HuH-7 (cell line): ENCODE measurements around the gene MBL2.
A peak's percentile ranks its signal among the peaks of the same experiment; 100 is the strongest.

Experiments used
- DNase-seq: peaks from one replicate; pipeline ENCODE4 v3.0.0; 2011; ENCODE audit warnings: low spot score

The MBL2 gene

DNA sequence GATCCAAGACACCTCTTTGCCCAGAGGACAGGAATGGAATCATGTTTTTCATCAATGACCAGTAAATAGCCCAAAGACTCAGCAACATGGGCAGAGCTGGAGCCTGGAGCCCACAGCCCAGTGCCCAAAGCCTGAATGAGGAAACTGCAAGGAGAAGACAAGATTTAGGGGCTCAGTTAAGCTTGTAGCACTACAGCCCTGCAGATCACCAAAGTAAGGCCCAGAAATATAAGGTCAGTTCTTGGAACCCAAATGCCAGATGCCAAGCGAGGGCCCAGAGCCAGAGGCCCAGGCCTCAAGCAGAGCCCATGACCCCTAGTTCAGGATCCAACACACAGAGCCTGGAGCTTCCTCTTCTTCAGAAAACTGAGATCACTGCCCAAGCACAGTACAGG is 32.4 kb downstream of the MBL2 start:
- no peak for DNase-seq

DNA sequence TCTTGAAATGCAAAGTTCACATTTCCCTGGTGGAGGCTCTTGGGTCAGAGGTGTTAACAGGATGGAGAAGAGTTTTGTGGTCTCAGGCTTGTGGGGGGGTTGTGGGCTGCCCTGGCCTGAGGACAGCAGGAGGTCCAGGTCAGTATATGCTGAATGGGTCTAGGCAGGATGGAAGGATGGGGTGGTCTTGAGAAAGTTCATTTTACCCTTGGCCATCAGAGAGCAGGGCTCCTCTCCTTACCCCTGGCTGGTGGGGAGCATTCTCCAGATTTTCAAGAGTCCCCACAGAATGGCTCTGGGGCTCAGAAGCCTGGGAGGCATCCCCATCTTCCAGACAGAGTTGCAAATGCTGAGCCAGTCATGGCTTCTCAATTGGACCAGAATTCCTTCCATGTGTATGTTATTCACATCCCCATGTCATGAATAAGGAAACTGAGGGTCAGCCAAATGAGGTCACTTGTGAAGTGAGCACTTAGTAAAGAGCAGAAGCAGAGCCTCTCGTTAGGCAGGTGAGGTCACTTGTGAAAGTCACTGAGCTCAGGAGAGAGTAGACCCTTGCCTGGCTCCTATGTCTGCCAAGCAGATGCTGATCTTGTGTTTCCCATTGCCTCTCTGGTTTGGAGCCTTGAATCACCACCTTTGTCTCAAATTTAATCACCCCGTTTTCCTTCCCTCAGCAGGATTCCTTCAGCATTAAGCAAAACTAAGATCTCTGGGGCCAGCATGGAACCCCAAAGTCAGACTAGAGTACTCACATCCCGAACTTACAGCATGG is 33.0 kb downstream of the MBL2 start:
- no peak for DNase-seq

DNA sequence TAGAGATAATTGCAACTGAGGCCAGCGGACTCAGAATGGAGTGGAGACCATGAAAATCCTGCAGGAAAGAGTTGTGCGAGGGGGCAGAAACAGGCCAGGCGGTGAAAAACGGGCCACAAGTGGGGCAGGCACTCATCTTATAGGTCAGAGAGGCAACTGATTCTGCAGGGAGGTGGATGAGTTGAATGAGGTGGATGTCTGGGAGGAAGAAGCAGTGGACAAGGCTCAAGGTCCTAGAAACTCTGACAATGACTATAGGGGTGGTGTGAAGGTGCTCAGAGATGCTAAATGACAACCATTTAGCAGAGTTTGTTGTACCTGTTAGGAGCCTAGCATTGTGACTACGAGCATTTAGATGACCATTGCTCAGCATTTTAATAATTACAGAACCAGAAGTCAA is 33.6 kb downstream of the MBL2 start:
- DNase-seq: no peak

DNA sequence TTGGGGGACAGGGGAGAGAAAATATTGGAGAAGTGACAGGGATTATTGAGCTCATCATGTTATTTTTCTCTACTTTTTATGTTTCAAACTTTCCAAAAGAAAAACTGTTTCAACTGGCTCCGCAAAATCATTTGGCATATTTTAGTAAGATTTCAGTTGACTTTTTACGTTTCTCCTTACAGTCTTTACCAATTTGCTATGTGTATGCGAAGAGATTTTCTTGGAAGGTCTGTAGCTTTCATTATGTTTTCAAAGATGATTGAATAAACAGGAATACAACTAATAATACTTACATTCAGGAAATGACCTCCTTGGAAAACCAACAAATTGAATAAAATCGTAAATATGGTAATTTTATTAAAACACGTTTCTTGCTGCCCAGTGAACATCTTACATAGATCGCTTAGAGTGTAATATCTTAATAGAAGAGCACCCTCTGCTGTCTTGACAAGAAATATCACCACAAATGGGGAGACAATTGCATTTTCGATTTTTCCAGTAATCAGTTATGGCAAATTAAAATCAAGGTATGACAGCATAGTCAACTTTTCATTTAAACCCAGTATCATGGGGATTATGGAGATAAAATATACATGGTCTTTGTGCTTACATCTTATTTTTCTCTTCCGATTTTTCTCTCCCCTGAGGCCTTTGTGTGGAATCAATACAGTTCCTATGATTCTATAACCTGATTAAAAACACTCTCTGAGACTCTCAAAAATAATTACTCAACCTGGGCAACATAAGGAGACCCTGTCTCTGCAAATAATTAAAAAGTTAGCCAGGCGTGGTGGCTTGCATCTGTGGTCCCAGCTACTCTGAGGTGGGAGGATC is 43.1 kb downstream of the MBL2 start:
- DNase-seq: peak; percentile 20

DNA sequence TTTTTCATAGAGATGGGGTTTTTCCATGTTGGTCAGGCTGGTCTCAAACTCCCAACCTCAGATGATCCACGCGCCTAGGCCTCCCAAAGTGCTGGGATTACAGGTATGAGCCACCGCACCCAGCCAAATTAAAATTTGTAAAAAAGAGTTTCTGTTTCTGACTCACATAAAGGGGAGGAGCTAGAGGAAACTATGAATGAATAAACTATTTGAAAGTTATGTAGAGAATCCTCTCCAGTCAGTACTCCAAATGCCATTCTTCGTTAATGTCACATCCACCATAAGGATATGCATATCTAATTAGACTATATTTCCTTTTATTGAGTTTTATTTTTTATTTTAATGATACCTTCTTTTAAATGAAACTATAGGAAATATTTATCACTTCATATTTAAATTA is 52.6 kb downstream of the MBL2 start:
- DNase-seq: no peak
